OCI-M2 (cell line): ENCODE data around the gene SLC22A7.

Source experiments
- DNase-seq: peaks from one replicate; lab custom pipeline; 2025; ENCODE audit not compliant: unreplicated experiment; lab: John Stamatoyannopoulos, UW

The SLC22A7 gene

DNA sequence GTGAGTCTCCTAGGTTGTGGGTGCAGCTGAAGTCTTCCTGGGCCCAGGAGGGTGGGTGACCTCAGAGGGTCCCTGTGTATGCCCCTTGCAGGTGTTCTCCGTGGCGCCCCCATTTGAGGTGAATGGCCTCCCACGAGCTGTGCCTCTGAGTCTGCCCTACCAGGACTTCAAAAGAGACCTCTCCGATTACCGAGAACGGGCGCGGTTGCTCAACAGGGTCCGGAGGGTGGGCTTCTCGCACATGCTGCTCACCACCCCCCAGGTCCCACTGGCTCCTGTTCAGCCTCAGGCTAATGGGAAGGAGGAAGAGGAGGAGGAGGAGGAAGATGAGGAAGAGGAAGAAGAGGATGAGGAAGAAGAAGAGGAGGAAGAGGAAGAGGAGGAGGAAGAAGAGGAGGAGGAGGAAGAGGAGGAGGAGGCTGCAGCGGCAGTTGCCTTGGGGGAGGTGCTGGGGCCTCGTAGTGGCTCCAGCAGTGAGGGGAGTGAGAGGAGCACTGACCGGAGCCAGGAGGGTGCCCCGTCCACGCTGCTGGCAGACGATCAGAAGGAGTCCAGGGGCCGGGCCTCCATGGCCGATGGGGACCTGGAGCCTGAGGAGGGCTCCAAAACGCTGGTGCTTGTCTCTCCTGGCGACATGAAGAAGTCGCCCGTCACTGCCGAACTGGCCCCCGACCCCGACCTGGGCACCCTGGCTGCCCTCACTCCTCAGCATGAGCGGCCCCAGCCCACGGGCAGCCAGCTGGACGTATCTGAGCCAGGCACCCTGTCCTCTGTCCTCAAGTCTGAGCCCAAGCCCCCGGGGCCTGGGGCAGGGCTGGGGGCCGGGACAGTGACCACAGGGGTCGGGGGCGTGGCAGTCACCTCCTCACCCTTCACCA, 15.2 kb upstream of the SLC22A7 start:
- no peak for DNase-seq

DNA sequence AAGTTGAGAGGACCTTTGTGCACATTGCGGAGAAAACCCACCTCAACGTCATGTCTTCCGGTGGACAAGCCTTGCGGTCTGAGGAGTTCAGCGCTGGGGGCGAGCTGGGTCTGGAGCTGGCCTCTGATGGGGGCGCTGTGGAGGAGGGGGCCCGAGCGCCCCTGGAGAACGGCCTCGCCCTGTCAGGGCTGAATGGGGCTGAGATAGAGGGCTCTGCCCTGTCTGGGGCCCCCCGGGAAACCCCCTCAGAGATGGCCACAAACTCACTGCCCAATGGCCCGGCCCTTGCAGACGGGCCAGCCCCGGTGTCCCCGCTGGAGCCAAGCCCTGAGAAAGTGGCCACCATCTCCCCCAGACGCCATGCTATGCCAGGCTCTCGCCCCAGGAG, 14.6 kb upstream of the SLC22A7 start:
- DNase-seq, result no peak

DNA sequence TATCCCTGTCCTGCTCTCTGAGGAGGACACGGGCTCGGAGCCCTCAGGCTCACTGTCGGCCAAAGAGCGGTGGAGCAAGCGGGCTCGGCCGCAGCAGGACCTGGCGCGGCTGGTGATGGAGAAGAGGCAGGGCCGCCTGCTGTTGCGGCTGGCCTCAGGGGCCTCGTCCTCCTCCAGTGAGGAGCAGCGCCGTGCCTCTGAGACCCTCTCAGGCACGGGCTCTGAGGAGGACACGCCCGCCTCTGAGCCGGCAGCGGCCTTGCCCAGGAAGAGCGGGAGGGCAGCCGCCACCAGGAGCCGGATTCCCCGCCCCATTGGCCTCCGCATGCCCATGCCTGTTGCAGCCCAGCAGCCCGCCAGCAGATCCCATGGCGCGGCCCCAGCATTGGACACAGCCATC, 14.2 kb upstream of the SLC22A7 start:
- no peak for DNase-seq

DNA sequence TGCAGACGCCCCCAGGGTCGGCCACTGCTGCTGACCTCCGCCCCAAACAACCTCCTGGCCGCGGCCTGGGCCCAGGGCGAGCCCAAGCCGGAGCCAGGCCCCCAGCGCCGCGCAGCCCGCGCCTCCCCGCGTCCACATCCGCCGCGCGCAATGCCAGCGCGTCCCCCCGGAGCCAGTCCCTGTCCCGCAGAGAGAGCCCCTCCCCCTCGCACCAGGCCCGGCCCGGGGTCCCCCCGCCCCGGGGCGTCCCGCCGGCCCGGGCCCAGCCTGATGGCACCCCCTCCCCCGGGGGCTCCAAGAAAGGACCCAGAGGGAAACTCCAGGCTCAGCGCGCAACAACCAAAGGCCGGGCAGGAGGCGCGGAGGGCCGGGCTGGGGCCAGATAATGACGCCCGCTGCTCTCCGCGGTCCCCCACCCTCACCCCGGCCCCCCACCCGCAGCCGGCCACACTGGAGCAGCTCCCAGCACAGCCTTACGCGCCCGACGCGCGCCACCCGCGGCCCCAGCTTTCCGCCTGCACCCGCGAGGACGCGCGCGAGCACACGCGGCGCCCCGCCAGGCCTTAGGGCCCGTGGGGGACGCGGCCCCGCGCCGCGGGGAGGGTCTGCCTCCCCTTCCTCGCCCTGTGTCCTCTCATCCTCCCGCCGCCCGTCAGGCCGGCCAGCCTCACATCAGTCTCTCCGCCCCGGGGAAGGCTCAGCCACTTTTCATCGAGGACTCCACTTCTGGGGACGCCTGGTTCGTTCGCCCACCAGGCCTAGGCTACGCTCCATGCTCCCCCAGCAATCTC, 12.9 kb upstream of the SLC22A7 start:
- DNase-seq, result no peak

DNA sequence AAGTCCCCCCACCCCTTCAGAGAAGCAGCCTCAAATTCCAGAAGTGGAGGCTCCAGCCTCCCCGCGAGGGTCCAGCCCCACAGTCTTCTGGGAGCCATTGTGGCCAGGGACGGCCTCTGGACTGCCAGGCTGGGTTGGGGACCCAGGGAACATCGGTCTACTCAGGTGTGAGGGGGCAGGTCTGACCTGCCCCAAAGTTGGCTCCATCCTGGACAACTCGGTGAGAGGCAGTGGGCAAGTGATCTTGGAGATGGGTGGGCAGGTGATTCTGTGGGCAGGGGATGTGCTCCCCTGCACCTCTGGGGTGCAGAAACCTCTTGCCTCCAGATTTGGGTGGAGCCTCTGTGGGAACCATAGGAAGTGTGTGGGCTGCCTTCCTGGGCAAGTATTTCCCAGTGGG, 12.2 kb upstream of the SLC22A7 start:
- no peak for DNase-seq

DNA sequence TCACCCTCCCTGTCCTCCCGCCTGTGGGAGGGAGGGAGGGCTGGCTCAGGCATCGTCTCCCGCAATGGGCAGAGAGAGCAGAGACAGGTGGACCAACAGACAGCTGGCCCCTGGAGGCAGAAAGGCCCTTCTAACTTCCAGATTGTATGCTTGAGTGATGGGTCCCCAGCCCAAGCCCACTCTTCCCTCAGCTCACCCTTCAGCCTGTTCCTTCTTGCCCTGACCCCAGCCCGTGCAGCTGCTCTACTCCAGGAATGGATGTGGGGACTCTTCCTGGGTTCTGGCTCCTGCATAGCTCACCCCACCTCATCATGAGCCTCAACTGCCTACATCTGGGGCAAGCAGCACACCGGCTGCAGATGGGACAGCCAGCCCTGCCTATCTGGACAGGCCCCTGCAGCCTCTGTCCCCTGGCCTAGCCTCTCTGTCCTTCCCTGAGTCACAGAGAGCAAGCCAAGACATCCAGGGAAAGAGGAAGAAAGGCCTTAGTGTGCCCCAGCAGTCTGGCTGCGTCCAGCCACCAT, 11.5 kb upstream of the SLC22A7 start:
- no peak for DNase-seq

DNA sequence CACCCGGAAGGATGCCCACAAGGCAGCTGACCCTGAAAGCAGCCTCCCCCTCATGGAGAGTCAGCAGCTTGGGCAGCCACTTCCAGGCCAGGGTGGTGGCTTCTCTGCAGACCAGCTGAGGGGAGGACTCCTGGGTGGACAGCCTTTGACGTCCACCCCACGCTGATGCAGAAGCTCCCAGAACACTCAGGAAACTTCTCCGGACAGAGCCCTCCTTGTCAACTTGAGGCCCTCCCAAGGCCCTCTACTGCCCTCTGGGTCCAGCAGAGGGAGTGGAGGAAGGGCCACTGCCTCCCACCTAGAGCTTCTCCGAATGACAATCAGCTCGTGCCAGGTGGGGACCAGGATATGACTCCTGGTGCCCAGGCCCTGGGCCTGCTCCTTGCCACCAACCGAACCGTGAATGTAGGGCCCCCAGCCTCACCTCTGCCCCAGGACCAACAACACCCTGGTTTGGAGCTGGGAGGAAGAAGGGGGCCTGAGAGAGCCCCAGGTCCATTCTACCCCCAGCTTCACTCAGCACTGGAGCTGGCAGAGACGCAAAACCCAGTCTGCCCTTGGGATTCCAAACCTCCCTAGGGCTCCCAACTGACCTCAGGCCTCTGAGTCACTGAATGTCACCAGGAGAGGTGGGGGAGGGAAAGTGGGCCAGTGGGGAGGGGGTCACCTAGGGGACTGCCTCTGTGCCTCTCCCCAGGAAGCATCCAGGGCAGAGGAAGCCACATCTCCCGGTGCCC, 10.9 kb upstream of the SLC22A7 start:
- DNase-seq, result no peak

DNA sequence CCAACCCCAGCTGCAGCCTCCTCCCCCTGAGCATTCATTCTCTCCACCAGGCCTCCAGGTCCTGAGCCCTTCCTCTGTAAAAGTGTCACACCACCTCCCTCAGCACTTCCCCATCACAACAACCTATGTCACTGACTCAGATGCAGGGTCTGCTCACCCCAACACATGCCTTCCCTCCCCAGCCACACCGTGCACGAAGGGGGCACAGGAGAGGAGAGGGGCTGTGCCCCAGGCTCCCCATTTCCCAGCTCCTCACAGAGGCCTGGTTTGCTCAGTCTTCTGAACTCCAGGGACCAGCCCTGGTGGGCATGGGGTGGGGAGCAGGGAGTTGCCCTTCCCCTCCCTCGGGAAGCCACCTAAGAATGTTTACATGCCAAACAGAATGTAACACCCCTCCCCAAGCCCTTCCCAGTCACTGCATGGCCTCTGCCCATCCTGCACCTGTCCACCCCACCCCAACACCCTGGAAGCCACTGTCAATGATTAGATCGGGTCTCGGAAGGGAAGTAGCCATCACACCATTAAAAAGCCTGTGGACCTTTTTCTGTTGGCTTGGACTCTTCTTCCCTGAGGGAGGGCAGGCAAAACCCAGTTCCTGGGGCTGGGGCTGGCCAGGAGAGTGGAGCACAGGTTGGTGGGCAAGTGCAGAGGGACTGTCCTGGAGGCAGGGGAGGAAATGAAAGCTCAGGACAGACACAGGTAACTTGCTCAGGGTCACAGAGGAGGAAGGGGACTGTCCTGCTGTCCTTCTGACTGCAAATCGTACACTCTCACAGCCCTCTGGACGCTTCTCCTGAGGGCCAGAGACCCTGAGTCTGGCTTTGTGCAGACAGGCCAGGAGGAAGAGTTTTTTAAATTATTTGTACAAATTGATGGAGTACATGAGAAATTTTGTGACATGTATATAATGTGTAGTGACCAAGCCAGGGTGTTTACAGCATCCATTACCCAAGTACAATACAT, 10.1 kb upstream of the SLC22A7 start:
- DNase-seq, result no peak

DNA sequence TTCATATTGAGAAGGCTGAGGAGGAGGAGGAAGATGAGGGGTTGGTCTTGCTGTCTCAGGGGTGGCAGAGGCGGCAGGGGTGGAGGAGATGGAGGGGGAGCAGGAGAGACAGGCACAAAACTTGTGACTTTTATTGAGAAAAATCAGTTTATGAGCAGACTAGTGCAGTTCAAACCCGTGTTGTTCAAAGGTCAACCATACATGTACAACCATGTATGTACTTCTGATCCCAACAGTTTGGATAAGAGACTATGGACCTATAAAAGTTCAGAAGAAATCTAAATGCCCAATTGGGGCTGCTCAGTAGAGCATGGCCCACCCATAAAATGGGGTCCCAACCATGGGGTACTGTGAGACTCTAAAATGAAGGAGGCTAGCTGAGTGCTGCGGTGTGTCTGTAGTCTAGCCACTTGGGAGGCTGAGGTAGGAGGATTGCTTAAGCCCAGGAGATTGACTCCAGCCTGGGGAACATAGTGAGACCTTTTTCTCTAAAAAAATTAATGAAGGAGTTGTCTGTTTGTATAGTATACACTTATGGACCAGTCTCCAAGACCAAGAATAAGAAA, 7.6 kb upstream of the SLC22A7 start:
- no peak for DNase-seq

DNA sequence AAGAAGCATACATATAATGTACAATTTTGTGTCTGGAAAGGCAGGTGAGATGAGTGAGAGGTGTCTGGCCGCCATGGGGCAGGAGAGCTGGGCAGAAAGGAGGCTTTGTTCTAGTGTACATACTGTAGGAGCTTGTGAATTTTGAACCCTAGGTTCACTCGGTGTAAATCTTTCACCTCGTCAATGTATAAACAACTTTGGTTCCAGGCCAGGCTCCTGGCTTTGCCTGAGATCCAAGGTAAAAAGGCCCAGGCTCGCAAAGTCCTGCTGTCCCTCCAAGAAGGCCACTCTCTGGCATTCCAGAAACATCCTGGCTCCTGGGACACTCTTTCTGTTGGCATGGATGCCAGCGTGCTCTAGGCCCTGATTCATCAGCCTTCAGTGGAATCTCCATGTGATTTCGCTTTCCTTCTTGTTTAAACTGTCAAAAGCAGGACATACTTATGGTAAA, 7.1 kb upstream of the SLC22A7 start:
- no peak for DNase-seq

DNA sequence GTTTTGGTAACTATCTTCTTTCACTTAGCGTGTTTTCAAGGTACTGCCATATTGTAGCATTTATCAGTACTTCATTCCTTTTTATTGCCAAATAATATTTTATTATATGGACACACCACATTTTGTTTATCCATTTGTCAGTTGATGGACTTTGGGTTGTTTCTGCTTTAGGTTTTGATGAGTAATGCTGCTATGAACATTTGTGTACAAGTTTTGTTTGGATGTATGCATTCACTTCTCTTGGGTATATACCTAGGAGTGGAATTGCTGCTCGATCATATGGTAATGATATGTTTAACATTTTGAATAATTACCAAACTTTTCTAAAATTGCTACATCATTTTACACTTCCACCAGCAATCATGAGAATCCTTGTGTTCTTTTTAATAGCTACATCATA, 6.4 kb upstream of the SLC22A7 start:
- DNase-seq, result no peak

DNA sequence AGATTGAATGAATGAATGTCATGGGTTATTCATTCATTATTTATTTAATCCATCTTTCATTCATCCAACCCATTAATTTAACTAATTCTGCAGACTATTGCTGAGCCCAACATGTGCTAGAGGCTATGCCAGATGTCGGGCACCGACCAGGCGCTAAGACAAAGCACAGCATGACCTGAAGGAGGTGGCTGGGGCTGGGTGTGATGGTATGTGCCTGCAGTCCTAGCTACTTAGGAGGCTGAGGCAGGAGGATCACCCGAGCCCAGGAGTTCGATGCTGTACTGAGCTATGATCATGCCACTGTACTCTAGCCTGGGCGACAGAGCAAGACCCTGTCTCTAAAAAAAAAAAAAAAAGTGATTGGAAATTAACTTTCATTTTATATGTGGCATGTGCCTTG, 5.7 kb upstream of the SLC22A7 start:
- no peak for DNase-seq

DNA sequence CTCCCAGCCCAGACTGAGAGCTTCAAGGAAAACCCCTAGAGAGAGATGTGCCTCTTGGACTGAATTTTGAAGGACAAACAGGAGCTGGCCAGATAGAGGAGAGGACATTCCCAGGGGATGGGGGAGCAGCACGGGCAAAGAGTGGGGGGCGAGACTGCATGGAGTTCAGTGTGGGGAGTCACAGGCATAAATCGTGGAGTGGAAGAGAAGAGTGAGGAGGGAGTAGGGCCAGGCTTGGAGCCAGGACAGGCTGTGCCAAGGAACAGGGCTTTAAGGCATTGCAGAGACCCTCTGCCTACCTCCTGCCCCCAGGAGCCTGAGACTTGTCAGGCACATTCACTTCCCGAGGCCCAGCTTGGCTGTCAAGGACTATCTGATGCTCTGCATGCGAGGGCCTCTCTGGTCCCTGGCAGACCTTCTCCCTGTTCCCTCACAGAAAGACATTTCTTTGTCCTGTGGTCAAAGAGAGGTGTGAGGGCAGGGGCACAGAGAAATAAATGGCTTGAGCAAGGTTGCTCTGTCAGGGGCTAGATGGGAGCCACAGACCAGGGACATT, 5.2 kb upstream of the SLC22A7 start:
- DNase-seq, result no peak

DNA sequence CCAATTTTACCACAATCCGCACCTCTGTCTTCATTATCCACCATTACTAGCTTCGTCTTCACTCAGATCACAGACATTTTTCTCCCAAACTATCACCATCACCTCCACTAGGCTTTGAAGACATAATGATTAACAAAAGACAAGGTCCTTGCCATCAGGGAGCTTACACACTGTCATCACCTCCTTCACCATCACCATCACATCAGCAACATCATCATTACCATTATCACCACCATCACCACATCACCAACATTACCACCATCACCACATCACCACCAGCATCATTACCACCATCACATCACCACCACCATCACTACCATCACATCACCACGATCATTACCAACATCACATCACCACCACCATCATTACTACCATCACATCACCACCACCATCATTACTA, 4.4 kb upstream of the SLC22A7 start:
- no peak for DNase-seq

DNA sequence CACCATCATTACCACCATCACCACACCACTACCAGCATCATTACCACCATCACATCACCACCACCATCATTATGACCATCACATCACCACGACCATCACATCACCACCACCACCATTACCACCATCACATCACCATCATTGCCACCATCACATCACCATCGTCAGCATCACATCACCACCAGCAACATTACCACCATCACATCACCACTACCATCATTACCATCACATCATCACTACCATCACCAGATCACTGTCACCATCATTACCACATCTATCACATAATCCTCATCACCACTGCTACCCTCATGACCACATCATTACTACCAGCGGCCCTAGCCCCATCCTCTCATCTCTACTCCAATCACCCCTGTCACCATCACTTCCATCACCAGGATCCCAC, 3.5 kb upstream of the SLC22A7 start:
- DNase-seq, result no peak

DNA sequence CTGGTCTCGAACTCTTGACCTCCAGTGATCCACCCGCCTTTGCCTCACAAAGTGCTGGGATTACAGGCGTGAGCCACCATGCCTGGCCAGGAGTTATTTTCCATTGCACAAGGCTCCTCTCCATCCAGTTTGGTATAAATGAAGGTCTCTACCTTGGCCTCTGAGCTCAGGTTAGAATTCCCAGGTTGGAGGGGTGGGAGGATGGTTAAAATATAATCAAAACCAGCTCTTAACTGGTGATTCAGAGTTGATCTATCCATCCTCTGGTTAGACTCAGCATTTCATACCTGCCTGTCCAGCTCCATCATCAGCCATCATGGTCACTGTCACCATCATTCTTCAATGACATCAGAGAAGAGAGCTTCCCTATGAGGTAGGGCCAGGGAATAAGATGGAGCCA, 2.6 kb upstream of the SLC22A7 start:
- no peak for DNase-seq

DNA sequence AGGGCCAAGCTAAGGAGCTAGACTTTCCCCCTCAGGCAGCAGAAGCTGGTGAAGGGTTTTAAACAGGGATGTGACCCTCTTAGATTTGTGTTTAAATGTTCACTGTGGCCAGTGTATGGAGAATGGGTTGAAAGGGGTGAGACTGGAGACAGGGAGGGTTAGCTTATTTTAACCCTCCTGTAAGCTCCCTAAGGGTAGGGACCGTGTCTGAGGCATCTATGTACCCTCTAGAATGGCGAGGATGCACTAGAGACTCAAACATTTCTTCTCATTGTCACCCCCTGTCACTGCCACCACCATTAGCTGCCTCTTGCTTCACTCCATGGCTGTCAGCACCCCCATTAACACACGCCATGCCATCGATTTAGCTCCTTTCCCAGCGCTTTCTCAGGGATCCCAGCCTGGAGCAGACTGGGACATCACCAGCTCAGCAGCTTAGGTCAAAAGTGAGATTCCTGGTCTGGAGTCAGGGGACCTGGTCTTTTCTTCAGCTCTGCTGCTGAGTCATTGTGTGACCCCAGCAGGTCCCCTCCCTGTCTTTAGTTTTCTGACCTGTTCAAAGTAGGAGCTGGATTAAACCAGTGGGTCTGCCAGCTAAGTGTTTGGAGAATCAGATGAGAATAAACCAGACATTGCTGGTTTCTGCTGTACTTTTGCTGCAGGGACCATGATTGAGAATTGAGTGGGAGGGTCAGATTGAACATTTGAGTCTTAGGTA, 1.1 kb upstream of the SLC22A7 start:
- no peak for DNase-seq

DNA sequence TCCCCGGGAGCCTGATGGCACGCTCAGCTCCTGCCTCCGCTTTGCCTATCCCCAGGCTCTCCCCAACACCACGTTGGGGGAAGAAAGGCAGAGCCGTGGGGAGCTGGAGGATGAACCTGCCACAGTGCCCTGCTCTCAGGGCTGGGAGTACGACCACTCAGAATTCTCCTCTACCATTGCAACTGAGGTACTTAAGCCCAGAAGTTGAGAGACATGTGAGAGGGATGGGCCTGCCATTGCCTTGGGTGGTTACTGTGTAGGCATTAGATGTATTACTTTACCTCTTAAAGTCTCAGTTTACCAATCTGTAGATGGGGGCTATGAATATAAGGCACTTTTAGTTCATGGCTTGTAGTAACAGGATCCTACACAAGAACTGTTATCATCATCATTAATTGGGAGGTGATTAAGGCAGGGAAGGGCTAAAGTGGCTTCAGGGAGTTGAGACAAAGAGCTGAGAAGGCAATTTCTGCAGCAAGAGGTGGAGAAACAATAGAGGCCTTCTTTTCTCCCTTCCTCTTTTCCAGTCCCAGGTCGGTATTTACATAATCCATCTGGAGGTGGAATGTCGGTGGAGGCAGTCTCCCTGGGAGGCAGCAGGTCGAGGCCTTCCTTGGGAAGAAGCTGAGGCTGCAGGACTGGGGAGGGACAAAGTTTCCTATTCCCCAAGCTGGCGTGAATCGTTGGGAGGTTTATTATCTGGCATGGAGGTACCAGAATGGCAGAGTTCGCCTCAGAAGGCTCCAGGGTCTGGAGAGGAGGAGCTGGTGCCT, 691 bp downstream of the SLC22A7 start:
- no peak for DNase-seq
